ENCODE results near the gene IRF1.

DNA sequence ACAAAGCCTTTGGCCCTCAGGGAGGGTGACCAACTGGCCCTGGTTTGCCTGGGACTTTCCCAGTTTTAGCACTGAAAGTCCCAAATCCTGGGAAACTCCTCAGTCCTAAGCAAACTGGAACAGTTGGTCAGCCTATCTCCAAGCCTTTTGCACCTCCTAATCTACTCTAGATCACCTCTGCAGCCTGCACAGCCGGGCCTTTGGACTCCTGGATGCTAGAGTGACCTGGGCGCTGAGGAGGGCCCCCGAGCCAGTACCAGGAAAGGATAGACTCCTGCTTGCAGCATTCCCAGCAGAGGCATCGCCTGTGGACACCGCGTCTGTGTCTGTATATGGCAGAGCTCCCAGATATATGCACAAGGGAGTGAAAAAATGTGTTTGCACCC is 15.1 kb downstream of the IRF1 start:
- TF ChIP-seq CTCF (conservative IDR thresholded peaks at IDR 0.05; ENCODE audit: low read depth, low read length) (no peak), EZH2 (IDR thresholded peaks at IDR 0.05; ENCODE audit: borderline replicate concordance, low read depth, low read length, poor library complexity, severe bottlenecking) (no peak)

Data from A673 (cell line).